ENCODE results near the gene GATM. TPM values are rescaled to one million over a fixed set of nuclear protein-coding genes. Genes with fewer than 3 reads are reported as not detected.

The GATM gene
- total and polyA plus RNA-seq, 2 of the 8 experiments (the other 6 are each of a cell fraction or from before 2014, with no cell fraction given): 10.2 to 15.1 TPM

DNA sequence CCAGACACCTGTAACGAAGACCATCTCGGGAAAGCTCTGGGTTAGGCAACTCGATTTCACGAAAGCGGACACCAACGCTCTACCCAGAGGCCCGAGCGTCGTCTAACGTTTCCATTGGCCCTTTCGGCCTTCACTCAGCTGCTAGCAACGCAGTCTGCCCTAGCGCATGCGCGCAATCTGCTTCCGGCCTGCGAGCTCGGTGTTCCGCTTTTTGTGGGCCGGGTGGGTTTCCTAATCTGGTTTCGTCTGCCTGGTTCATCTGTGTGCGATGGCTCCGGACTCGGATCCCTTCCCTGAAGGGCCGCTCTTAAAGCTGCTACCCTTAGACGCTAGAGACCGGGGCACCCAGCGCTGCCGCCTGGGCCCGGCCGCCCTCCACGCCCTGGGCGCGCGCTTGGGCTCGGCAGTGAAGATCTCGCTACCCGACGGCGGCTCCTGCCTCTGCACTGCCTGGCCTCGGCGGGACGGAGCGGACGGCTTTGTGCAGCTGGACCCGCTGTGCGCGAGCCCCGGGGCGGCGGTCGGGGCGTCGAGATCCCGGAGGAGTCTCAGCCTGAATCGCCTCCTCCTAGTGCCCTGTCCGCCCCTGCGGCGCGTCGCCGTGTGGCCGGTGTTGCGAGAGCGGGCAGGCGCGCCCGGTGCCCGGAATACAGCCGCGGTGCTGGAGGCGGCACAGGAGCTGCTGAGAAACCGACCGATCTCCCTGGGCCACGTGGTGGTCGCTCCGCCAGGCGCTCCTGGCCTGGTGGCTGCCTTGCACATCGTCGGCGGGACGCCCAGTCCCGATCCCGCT lies 24.0 kb upstream of the GATM start:
- no peaks in the 10 kb centered on the region for H3K79me1 ChIP-seq (ENCODE audit: low read depth, low read length)
- H3K9me3 ChIP-seq (ENCODE audit: insufficient read depth in 2 of 2, low read depth in 1 of 2, low read length in 1 of 2): no peaks in the 10 kb centered on the region
- DNase-seq (ENCODE audit: low read depth in 1 of 2, low spot score in 2 of 2) (peak; percentile 93 to 94), FAIRE-seq (peak; percentile 93)
- peak overlapping the region; percentile 30 for H3K56ac ChIP-seq (replicated peaks; ENCODE audit: insufficient read length, low read depth, low read length)
- no peak overlapping the region for H2BK20ac ChIP-seq (ENCODE audit: low read length)
- H4K5ac ChIP-seq (ENCODE audit: insufficient read length, low read depth, low read length): peak overlapping the region; percentile 96
- peak overlapping the region; percentile 39; the same call in 1 of the 2 replicates for H3K18ac ChIP-seq (ENCODE audit: extremely low read depth, low read length)
- peaks cover 0 to 7% (median 0%) of the 10 kb centered on the region in 4 experiments; a peak in 2 of 7 replicates for H3K4me1 ChIP-seq (replicated peaks in 1 of 4; ENCODE audit: control insufficient read depth in 3 of 4, insufficient read depth in 4 of 4, low read length in 3 of 4)
- H4K8ac ChIP-seq (ENCODE audit: extremely low read depth, insufficient read depth, low read length): peak overlapping the region; percentile 98
- peak overlapping the region; percentile 88 to 95 (median 93) for H3K9ac ChIP-seq (replicated peaks in 1 of 4; ENCODE audit: extremely low read depth in 1 of 4, low read depth in 3 of 4, low read length in 3 of 4)
- H4K91ac ChIP-seq (replicated peaks; ENCODE audit: insufficient read length, low read length): peak overlapping the region; percentile 87
- H3K14ac ChIP-seq (ENCODE audit: insufficient read length): no peak overlapping the region
- no peak overlapping the region for H2BK120ac ChIP-seq (replicated peaks; ENCODE audit: low read depth, low read length)
- no peak overlapping the region for H3K4ac ChIP-seq (replicated peaks; ENCODE audit: insufficient read length, low read depth, low read length)
- peaks cover 6 to 25% (median 10%) of the 10 kb centered on the region in 4 experiments; a peak in 6 of 8 replicates for H3K36me3 ChIP-seq (ENCODE audit: control insufficient read depth in 2 of 4, insufficient read depth in 4 of 4, low read length in 3 of 4)
- H3K79me2 ChIP-seq (ENCODE audit: control insufficient read depth in 1 of 2, insufficient read depth in 2 of 2, low read length in 2 of 2): peaks cover 4 to 27% of the 10 kb centered on the region in 2 experiments
- peak overlapping the region; percentile 75 to 85 for H3K4me2 ChIP-seq (ENCODE audit: insufficient read depth in 1 of 2, low read depth in 2 of 2, low read length in 2 of 2)
- H3K27me3 ChIP-seq (replicated peaks in 1 of 4; ENCODE audit: control insufficient read depth in 3 of 4, extremely low read depth in 1 of 4, insufficient read depth in 3 of 4, low read length in 3 of 4): no peaks in the 10 kb centered on the region
- H4K20me1 ChIP-seq (replicated peaks in 1 of 2; ENCODE audit: control insufficient read depth in 1 of 2, insufficient read depth in 2 of 2, low read length in 2 of 2): peaks cover 0 to 6% of the 10 kb centered on the region in 2 experiments
- 1% methylated on average over 58 of the region's 84 CpGs; no CpG with 5 or more reads in 1 of the 2 experiments for WGBS, 2 experiments (ENCODE audit: extremely low coverage in 1 of 2, insufficient coverage in 1 of 2, insufficient read length in 1 of 2, insufficient replicate concordance in 2 of 2, low coverage in 1 of 2, low lambda C conversion rate in 2 of 2, missing lambda C conversion rate in 1 of 2)
- POLR2A ChIA-PET (ENCODE audit: partially characterized antibody): interaction anchor here (0.5 to 2.9 kb wide), 19 partner anchors 10 to 242 kb away, joined by 3 to 22 read pairs (median 4); partner anchors contain the start of genes BLOC1S6 and GATM
- no peak overlapping the region for H2BK15ac ChIP-seq (ENCODE audit: low read length)
- peak overlapping the region; percentile 90 for H2AFZ ChIP-seq (ENCODE audit: low read length)
- H3K27ac ChIP-seq (ENCODE audit: low read depth, low read length): peak overlapping the region; percentile 88
- peaks cover 5% of the 10 kb centered on the region for H3K23me2 ChIP-seq (ENCODE audit: low read depth, low read length)
- no peak overlapping the region for H2AK5ac ChIP-seq (ENCODE audit: low read depth, low read length)
- no peak overlapping the region for H3K23ac ChIP-seq (ENCODE audit: insufficient read length)
- no peak overlapping the region for H2BK12ac ChIP-seq (ENCODE audit: low read depth, low read length)
- CTCF ChIA-PET (ENCODE audit: partially characterized antibody): interaction anchor here (0.6 to 9.3 kb wide), 16 partner anchors 9 to 306 kb away, joined by 3 to 97 read pairs (median 3); no protein-coding TSS in a partner anchor
- H3K4me3 ChIP-seq (ENCODE audit: extremely low read depth in 1 of 4, insufficient read depth in 2 of 4, low read depth in 3 of 4, low read length in 4 of 4): peak overlapping the region; percentile 81 to 99 (median 85)
- H2BK5ac ChIP-seq (ENCODE audit: low read depth, low read length): peak overlapping the region; percentile 83
- TF ChIP-seq, protein P1, sequence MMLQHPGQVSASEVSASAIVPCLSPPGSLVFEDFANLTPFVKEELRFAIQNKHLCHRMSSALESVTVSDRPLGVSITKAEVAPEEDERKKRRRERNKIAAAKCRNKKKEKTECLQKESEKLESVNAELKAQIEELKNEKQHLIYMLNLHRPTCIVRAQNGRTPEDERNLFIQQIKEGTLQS (IDR thresholded peaks at IDR 0.05; ENCODE audit: insufficient read depth, low read depth, low read length): no peak
- TF ChIP-seq ASH2L (IDR thresholded peaks at IDR 0.05; ENCODE audit: low read length) (no peak), SIRT6 (IDR thresholded peaks at IDR 0.05; ENCODE audit: low read length) (no peak), TAF7 (optimal IDR thresholded peaks at IDR 0.05; ENCODE audit: borderline replicate concordance, low read depth, low read length) (peak; percentile 54), BACH1 (IDR thresholded peaks at IDR 0.05; ENCODE audit: low read length) (no peak), NRF1 (IDR thresholded peaks at IDR 0.05; ENCODE audit: low read depth, low read length) (peak; percentile 83), RXRA (IDR thresholded peaks at IDR 0.05; ENCODE audit: insufficient read depth, low read depth, low read length) (no peak), EZH2 (IDR thresholded peaks at IDR 0.05; ENCODE audit: low read depth, low read length, severe bottlenecking) (no peak), SP4 (IDR thresholded peaks at IDR 0.05; ENCODE audit: low read length) (peak; percentile 72; the same call in 1 of the 2 replicates)
- TF ChIP-seq, protein P2, sequence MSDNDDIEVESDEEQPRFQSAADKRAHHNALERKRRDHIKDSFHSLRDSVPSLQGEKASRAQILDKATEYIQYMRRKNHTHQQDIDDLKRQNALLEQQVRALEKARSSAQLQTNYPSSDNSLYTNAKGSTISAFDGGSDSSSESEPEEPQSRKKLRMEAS (IDR thresholded peaks at IDR 0.05): peak; percentile 79

Data from H1 (cell line).